Measurements from ENCODE around the gene NSMCE4A. TPM values are rescaled to one million over a fixed set of nuclear protein-coding genes. Genes with fewer than 3 reads are reported as not detected.
"Not testable (repeated sequence)": the region's sequence is repeated elsewhere in the genome, so short reads cannot be mapped to it uniquely, and the experiment has no call there.

The NSMCE4A gene
- total RNA-seq, 1 donor from 2014 or later, result 52.9 TPM

- no peak for DNase-seq (ENCODE audit: extremely low spot score, unreplicated experiment)
- no peak for TF ChIP-seq CTCF (conservative IDR thresholded peaks at IDR 0.05)
- H3K27me3 Mint-ChIP-seq, result no peaks in the 10 kb centered on the region
- peak overlapping the region; percentile 60 for H3K4me3 Mint-ChIP-seq
- no peak overlapping the region for H3K27ac Mint-ChIP-seq
- peaks cover 11% of the 10 kb centered on the region for H3K4me1 Mint-ChIP-seq (ENCODE audit: unreplicated experiment)
- H3K36me3 Mint-ChIP-seq, result peaks cover 12% of the 10 kb centered on the region
- H3K9me3 Mint-ChIP-seq, result no peaks in the 10 kb centered on the region
Observed at GRCh38 chr10:121976607-121977006, 1.6 kb upstream of the NSMCE4A start.

- H3K4me1 Mint-ChIP-seq (ENCODE audit: unreplicated experiment), result peaks cover 11% of the 10 kb centered on the region
- no peak overlapping the region for H3K27ac Mint-ChIP-seq
- TF ChIP-seq CTCF (conservative IDR thresholded peaks at IDR 0.05), result peak; percentile 71
- DNase-seq (ENCODE audit: extremely low spot score, unreplicated experiment), result no peak
- peaks cover 15% of the 10 kb centered on the region for H3K36me3 Mint-ChIP-seq
- no peaks in the 10 kb centered on the region for H3K27me3 Mint-ChIP-seq
- no peaks in the 10 kb centered on the region for H3K9me3 Mint-ChIP-seq
- peak overlapping the region; percentile 80 for H3K4me3 Mint-ChIP-seq
Observed at GRCh38 chr10:121975295-121976086, 474 bp upstream of the NSMCE4A start.

GRCh38 chr10:121974019-121974534 lies 940 bp downstream of the NSMCE4A start:
- no peaks in the 10 kb centered on the region for H3K27me3 Mint-ChIP-seq
- H3K27ac Mint-ChIP-seq, result peak overlapping the region; percentile 56
- no peaks in the 10 kb centered on the region for H3K9me3 Mint-ChIP-seq
- peak overlapping the region; percentile 90 for H3K4me3 Mint-ChIP-seq
- no peak for TF ChIP-seq CTCF (conservative IDR thresholded peaks at IDR 0.05)
- peaks cover 15% of the 10 kb centered on the region for H3K36me3 Mint-ChIP-seq
- H3K4me1 Mint-ChIP-seq (ENCODE audit: unreplicated experiment), result peaks cover 11% of the 10 kb centered on the region
- peak; percentile 75 for DNase-seq (ENCODE audit: extremely low spot score, unreplicated experiment)

GRCh38 chr10:121969086-121969485 lies 5.9 kb downstream of the NSMCE4A start:
- DNase-seq (ENCODE audit: extremely low spot score, unreplicated experiment); H3K4me3 Mint-ChIP-seq; H3K27me3 Mint-ChIP-seq; H3K27ac Mint-ChIP-seq; H3K9me3 Mint-ChIP-seq: not testable (repeated sequence)
- H3K36me3 Mint-ChIP-seq, result peaks cover 24% of the 10 kb centered on the region
- H3K4me1 Mint-ChIP-seq (ENCODE audit: unreplicated experiment), result peaks cover 11% of the 10 kb centered on the region

- Mint-ChIP-seq H3K4me1 (ENCODE audit: unreplicated experiment) (no peaks in the 10 kb centered on the region), H3K27ac (peak overlapping the region; percentile 15), H3K9me3 (no peaks in the 10 kb centered on the region), H3K27me3 (no peaks in the 10 kb centered on the region), H3K36me3 (peaks cover 19% of the 10 kb centered on the region), H3K4me3 (no peak overlapping the region)
- no peak for TF ChIP-seq CTCF (conservative IDR thresholded peaks at IDR 0.05)
- DNase-seq (ENCODE audit: extremely low spot score, unreplicated experiment), result no peak
Observed at GRCh38 chr10:121965996-121966395, 9.0 kb downstream of the NSMCE4A start.

- no peaks in the 10 kb centered on the region for H3K9me3 Mint-ChIP-seq
- TF ChIP-seq CTCF (conservative IDR thresholded peaks at IDR 0.05), result no peak
- no peak overlapping the region for H3K27ac Mint-ChIP-seq
- H3K4me3 Mint-ChIP-seq, result no peak overlapping the region
- DNase-seq (ENCODE audit: extremely low spot score, unreplicated experiment), result no peak
- H3K36me3 Mint-ChIP-seq, result peaks cover 27% of the 10 kb centered on the region
- no peaks in the 10 kb centered on the region for H3K27me3 Mint-ChIP-seq
- H3K4me1 Mint-ChIP-seq (ENCODE audit: unreplicated experiment), result no peaks in the 10 kb centered on the region
Observed at GRCh38 chr10:121961456-121961855, 13.6 kb downstream of the NSMCE4A start.

All from type B pancreatic cell (in vitro differentiated cells).